Vagina (tissue), 2 donors: ENCODE results near the gene CAPN3.

Experiments used
- CTCF ChIP-seq, 3 experiments: fragments of 450-650 bp in 2 of 3; fragments of 200-600 bp in 1 of 3; sonication (generic) in 1 of 3; IDR thresholded peaks; one replicate each; pipeline ENCODE4 v1.5.1; 2017 to 2019; ENCODE audit warnings: antibody characterized with exemption in 3 of 3, mild to moderate bottlenecking in 2 of 3, moderate library complexity in 2 of 3
- POLR2A ChIP-seq, 2 donors: fragments of 450-650 bp; IDR thresholded peaks; one replicate each; pipeline ENCODE4 v1.6.1; 2017; ENCODE audit warnings: antibody characterized with exemption in 2 of 2, mild to moderate bottlenecking in 2 of 2, moderate library complexity in 2 of 2

GRCh38 chr15:42374810-42375209, 15.5 kb downstream of the CAPN3 start:
- TF ChIP-seq POLR2A (IDR thresholded peaks at IDR 0.05) (no peak), CTCF (IDR thresholded peaks at IDR 0.05) (no peak)
